ENCODE measurements around the gene NSMCE1. TPM values are rescaled to one million over a fixed set of nuclear protein-coding genes. Genes with fewer than 3 reads are reported as not detected.
"Not testable (repeated sequence)": the region's sequence is repeated elsewhere in the genome, so short reads cannot be mapped to it uniquely, and the experiment has no call there.

The NSMCE1 gene
- total RNA-seq, 1 experiment from 2014 or later = 73.3 TPM

GRCh38 chr16:27220120-27220519 lies 48.5 kb downstream of the NSMCE1 start:
- DNase-seq (ENCODE audit: low read depth) = no peak

- no peak for DNase-seq (ENCODE audit: low read depth)
Measured at GRCh38 chr16:27219161-27219560, 49.4 kb downstream of the NSMCE1 start.

GRCh38 chr16:27218756-27219155 lies 49.8 kb downstream of the NSMCE1 start:
- no peak for DNase-seq (ENCODE audit: low read depth)

GRCh38 chr16:27217256-27217655 lies 51.3 kb downstream of the NSMCE1 start:
- no peak for DNase-seq (ENCODE audit: low read depth)

- no peak for DNase-seq (ENCODE audit: low read depth)
Measured at GRCh38 chr16:27216297-27216885, 52.2 kb downstream of the NSMCE1 start.

GRCh38 chr16:27215660-27216059 lies 52.9 kb downstream of the NSMCE1 start:
- DNase-seq (ENCODE audit: low read depth) = no peak

DNA sequence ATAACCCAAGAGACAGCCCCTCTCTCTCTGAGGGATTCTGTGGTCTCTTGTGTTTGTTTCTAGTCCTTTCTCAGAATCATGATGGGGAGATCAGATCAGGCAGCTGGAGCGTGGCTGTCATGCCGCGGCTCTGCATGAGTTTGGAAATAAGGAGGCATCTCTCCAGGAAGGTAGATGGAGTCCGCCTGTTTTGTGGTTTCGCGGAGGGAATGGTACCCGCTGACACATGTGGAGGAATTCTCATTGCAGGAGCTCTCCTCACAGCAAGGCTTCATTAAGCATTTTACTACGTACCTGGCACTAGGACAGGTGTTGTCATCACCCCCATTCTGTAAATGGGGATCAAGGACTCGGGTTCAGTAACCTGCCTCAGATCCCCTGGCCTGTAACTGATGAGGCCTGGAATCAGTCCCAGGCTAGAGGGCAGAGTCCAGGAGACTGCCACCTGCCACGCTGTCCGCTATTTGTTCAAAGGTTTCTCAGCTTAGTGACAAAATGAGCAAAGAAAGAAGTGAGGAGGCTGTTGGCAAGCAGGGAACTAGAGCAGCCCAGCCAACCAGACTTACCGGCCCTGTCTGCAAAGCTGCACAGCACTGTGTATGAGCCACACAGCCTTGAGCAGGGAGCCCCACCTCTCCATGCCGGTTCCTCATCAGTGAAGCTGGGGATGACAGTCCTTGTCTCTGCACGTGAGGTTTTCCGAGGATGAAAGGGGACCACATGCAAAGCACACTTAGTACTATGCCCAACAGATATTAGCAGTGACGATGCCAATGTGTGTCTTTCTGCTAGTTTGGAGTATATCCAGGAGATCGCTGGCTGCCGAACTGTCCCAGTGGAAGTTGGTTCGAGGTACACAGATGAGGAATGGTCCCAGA lies 54.2 kb downstream of the NSMCE1 start:
- DNase-seq (ENCODE audit: low read depth) = no peak

DNA sequence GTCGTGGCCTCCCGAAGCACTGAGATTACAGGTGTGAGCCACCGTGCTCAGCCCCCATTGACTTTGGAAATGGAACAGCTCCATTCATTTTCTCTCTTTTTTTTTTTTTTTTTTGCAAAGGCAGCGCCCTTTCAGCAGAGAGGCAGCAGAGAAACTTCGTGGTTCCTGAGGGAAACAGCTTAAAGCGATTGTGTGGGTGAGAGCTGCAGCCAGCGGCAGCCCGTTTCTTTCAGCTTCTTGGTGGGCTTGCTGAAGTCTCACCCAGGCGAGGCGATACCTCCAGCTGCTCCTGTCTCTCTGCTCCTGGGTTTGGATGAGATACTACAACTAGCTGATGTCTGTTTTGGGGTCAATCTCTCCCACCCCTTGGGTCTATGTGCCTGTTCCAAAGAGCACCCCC lies 57.5 kb downstream of the NSMCE1 start:
- DNase-seq (ENCODE audit: low read depth) = no peak

GRCh38 chr16:27210174-27210573 lies 58.4 kb downstream of the NSMCE1 start:
- DNase-seq (ENCODE audit: low read depth) = no peak

GRCh38 chr16:27209591-27209990 lies 59.0 kb downstream of the NSMCE1 start:
- DNase-seq (ENCODE audit: low read depth) = no peak

GRCh38 chr16:27208796-27209195 lies 59.8 kb downstream of the NSMCE1 start:
- DNase-seq (ENCODE audit: low read depth) = no peak

DNA sequence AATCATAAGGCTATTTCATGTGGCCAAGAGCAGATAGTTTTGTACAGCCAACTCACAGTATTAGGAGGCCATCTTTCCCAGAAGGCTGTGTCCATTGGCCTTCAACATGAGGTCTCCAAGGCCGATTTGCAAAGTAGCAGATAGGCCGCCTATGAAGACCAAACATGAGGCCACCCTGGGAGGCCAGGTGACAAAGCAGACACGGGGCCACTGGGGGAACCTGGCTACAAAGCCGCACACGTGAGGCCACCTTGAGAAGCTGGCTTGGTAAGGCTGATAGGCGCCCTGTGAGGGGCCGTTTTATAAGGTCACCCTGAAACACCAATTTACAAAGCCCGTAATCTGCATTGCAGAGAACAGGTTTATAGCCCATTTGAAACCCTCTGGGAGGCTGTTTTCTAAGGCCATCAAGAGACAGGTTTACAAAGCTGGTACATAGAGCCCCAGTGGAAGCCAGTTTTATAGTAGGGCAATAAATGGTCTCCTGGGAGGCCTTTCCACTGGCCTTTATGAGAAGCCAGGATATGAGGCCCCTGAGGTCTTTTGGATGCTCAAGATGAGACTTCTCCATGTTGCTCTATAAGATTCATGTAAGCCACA lies 60.4 kb downstream of the NSMCE1 start:
- DNase-seq (ENCODE audit: low read depth) = no peak

- DNase-seq (ENCODE audit: low read depth) = not testable (repeated sequence)
Measured at GRCh38 chr16:27207121-27207520, 61.5 kb downstream of the NSMCE1 start.

- DNase-seq (ENCODE audit: low read depth) = no peak
Measured at GRCh38 chr16:27205423-27206065, 63.0 kb downstream of the NSMCE1 start.

DNA sequence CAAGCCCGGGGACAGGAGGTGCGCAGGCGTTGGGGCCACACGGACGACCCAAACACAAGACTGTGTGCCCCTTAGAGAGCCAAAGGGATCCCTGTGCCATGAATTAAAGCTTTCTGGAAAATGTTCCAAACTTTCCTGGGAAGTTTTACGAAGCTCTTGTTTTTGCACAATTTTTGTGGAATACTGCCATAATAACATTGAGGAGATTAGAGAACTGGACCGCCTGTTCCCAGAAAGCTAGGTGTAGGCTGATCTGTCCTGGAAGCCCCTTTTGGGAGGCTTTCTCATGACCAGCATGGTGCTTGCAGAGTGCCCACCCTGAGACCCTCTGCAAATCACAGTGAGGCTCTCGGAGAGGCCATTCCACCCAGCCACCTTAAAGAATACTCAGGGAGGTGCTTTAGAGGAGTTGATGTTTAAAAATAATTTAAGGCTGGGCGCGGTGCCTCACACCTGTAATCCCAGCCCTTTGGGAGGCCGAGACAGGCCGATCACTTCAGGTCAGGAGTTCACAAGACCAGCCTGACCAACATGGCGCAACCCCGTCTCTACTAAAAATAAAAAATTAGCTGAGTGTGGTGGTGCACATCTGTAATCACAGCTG lies 64.2 kb downstream of the NSMCE1 start:
- DNase-seq (ENCODE audit: low read depth) = no peak

GRCh38 chr16:27203507-27204311 lies 64.9 kb downstream of the NSMCE1 start, which contains the start of gene KDM8:
Gene KDM8, plus strand, starts transcription at chr16:27203526. Its CDS starts 6,598 bp downstream, at chr16:27210124.
- DNase-seq (ENCODE audit: low read depth) = peak; percentile 98

DNA sequence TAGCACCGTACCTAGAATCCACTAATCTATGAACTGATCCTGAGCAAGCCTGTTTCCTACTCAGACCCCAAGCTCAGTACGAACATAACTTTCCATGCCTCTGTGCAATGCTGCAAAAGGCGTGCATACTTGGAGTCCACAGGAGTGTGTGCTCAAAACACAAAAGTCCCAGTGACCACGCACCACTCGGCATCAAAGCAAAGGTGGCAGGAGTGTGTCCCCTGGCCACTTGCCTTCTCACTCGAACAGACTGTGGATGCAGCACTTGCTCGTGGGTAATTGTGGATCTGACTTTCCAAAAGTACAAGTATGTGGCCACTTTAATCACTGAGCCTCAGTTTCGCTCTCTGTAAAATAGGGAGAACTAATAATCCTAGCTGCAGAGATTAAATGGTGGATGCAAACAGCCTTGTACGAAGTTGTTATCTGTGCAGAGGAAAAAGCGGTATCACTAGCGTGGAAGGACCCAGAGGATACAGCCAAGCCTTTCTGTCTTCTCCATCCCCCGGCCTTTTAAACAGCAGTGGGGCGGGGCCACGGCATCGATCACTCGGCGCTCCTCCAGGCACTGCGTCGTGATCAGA lies 65.6 kb downstream of the NSMCE1 start:
- no peak for DNase-seq (ENCODE audit: low read depth)

- DNase-seq (ENCODE audit: low read depth) = not testable (repeated sequence)
Measured at GRCh38 chr16:27200914-27201313, 67.7 kb downstream of the NSMCE1 start.

- DNase-seq (ENCODE audit: low read depth) = peak; percentile 51
Measured at GRCh38 chr16:27199736-27200135, 68.8 kb downstream of the NSMCE1 start.

- no peak for DNase-seq (ENCODE audit: low read depth)
Measured at GRCh38 chr16:27199235-27199586, 69.4 kb downstream of the NSMCE1 start.
